ENCODE results near the gene TRPV3. TPM values are rescaled to one million over a fixed set of nuclear protein-coding genes. Genes with fewer than 3 reads are reported as not detected.

Gene TRPV3
- total RNA-seq, 1 experiment from 2014 or later: under 0.01 TPM

GRCh38 chr17:3546521-3546920, 11.1 kb downstream of the TRPV3 start:
- DNase-seq (ENCODE audit: low read depth): no peak

- no peak for DNase-seq (ENCODE audit: low read depth)
Observed at GRCh38 chr17:3545151-3545550, 12.5 kb downstream of the TRPV3 start.

GRCh38 chr17:3544365-3544764, 13.2 kb downstream of the TRPV3 start:
- no peak for DNase-seq (ENCODE audit: low read depth)

- no peak for DNase-seq (ENCODE audit: low read depth)
Observed at GRCh38 chr17:3543453-3543852, 14.2 kb downstream of the TRPV3 start.

- DNase-seq (ENCODE audit: low read depth): no peak
Observed at GRCh38 chr17:3542410-3543088, 15.1 kb downstream of the TRPV3 start.

- no peak for DNase-seq (ENCODE audit: low read depth)
Observed at GRCh38 chr17:3539881-3540540, 17.6 kb downstream of the TRPV3 start.

- DNase-seq (ENCODE audit: low read depth): no peak
Observed at GRCh38 chr17:3536716-3537115, 20.9 kb downstream of the TRPV3 start.

GRCh38 chr17:3535253-3535995, 22.2 kb downstream of the TRPV3 start:
- no peak for DNase-seq (ENCODE audit: low read depth)

GRCh38 chr17:3534881-3535252, 22.7 kb downstream of the TRPV3 start:
- no peak for DNase-seq (ENCODE audit: low read depth)

GRCh38 chr17:3533752-3534151, 23.9 kb downstream of the TRPV3 start:
- no peak for DNase-seq (ENCODE audit: low read depth)

- no peak for DNase-seq (ENCODE audit: low read depth)
Observed at GRCh38 chr17:3532859-3533142, 24.8 kb downstream of the TRPV3 start.

- no peak for DNase-seq (ENCODE audit: low read depth)
Observed at GRCh38 chr17:3532106-3532858, 25.3 kb downstream of the TRPV3 start.

GRCh38 chr17:3531266-3532101, 26.1 kb downstream of the TRPV3 start:
- DNase-seq (ENCODE audit: low read depth): peak; percentile 62

- no peak for DNase-seq (ENCODE audit: low read depth)
Observed at GRCh38 chr17:3529817-3530741, 27.5 kb downstream of the TRPV3 start.

GRCh38 chr17:3528880-3529511, 28.6 kb downstream of the TRPV3 start:
- no peak for DNase-seq (ENCODE audit: low read depth)

- DNase-seq (ENCODE audit: low read depth): no peak
Observed at GRCh38 chr17:3528403-3528851, 29.2 kb downstream of the TRPV3 start.

- DNase-seq (ENCODE audit: low read depth): no peak
Observed at GRCh38 chr17:3527896-3528295, 29.7 kb downstream of the TRPV3 start.

- DNase-seq (ENCODE audit: low read depth): no peak
Observed at GRCh38 chr17:3527468-3527867, 30.1 kb downstream of the TRPV3 start.

- no peak for DNase-seq (ENCODE audit: low read depth)
Observed at GRCh38 chr17:3526971-3527370, 30.6 kb downstream of the TRPV3 start.

- no peak for DNase-seq (ENCODE audit: low read depth)
Observed at GRCh38 chr17:3526491-3526890, 31.1 kb downstream of the TRPV3 start.
